Right kidney (tissue), 1 donor: ENCODE data around the gene KIF6.

Experiments
- DNase-seq: peaks from one replicate; pipeline ENCODE4 v3.0.0-alpha.2; 2016

KIF6 gene

GRCh38 chr6:39280247-39280731 is 444.9 kb downstream of the KIF6 start:
- DNase-seq = no peak
